Neural cell (in vitro differentiated cells): ENCODE data around the gene OOEP. TPM values are rescaled to one million over a fixed set of nuclear protein-coding genes. Genes with fewer than 3 reads are reported as not detected.
"Not testable (repeated sequence)": the region's sequence is repeated elsewhere in the genome, so short reads cannot be mapped to it uniquely, and the experiment has no call there.

ENCODE experiments used
- H2AFZ ChIP-seq: fragments of 200-600, 300-800 bp; sonication (generic), shearing (Covaris generic); 2 replicates; pipeline ENCODE4 v1.6.0; 2014; ENCODE audit warnings: low read depth, mild to moderate bottlenecking, antibody characterized with exemption, low read length, moderate library complexity
- H3F3A ChIP-seq: fragments of 200-600 bp; shearing (Covaris generic); 2 replicates; pipeline ENCODE4 v1.6.1; 2016; ENCODE audit warnings: mild to moderate bottlenecking, moderate library complexity, mixed read lengths, antibody characterized with exemption, low read length; ENCODE audit not compliant: insufficient read depth, poor library complexity, severe bottlenecking
- H3K27ac ChIP-seq: fragments of 200-600, 300-800 bp; sonication (generic), shearing (Covaris generic); 2 replicates; pipeline ENCODE4 v1.5.1; 2014; ENCODE audit warnings: mild to moderate bottlenecking, low read length, moderate library complexity
- H3K27me3 ChIP-seq: fragments of 300-800, 200-600 bp; sonication (generic), shearing (Covaris generic); 2 replicates; pipeline ENCODE4 v1.6.0; 2014; ENCODE audit warnings: mild to moderate bottlenecking, low read depth, low read length, moderate library complexity; ENCODE audit not compliant: insufficient read depth
- H3K36me3 ChIP-seq: fragments of 300-800, 200-600 bp; sonication (generic), shearing (Covaris generic); 2 replicates; pipeline ENCODE4 v1.5.1; 2014; ENCODE audit warnings: mild to moderate bottlenecking, antibody characterized with exemption, low read length, moderate library complexity; ENCODE audit not compliant: insufficient read depth
- H3K4me2 ChIP-seq: fragments of 300-800, 200-600 bp; sonication (generic), shearing (Covaris generic); 2 replicates; pipeline ENCODE4 v1.6.0; 2014; ENCODE audit warnings: mild to moderate bottlenecking, low read length
- H3K4me3 ChIP-seq: fragments of 300-800, 200-600 bp; sonication (generic), shearing (Covaris generic); 2 replicates; pipeline ENCODE4 v1.5.1; 2014; ENCODE audit warnings: mild to moderate bottlenecking, low read length, moderate library complexity
- H3K79me2 ChIP-seq: fragments of 200-600 bp; shearing (Covaris generic); replicated peaks from 2 replicates; pipeline ENCODE4 v1.6.0; 2014; ENCODE audit warnings: mild to moderate bottlenecking, low read length, moderate library complexity; ENCODE audit not compliant: insufficient read depth
- H3K9ac ChIP-seq: fragments of 300-800, 200-600 bp; sonication (generic), shearing (Covaris generic); 2 replicates; pipeline ENCODE4 v1.6.1; 2016; ENCODE audit warnings: mild to moderate bottlenecking, low read length, mixed read lengths
- H3K9me2 ChIP-seq: fragments of 200-600 bp; shearing (Covaris generic); 2 replicates; pipeline ENCODE4 v1.6.1; 2016; ENCODE audit warnings: mild to moderate bottlenecking, low read length, mixed read lengths; ENCODE audit not compliant: insufficient read depth
- H3K9me3 ChIP-seq: fragments of 200-600, 300-800 bp; sonication (generic), shearing (Covaris generic); 2 replicates; pipeline ENCODE4 v1.6.1; 2016; ENCODE audit warnings: mild to moderate bottlenecking, mixed run types, low read length, moderate library complexity, mixed read lengths
- H4K20me1 ChIP-seq: fragments of 200-600 bp; shearing (Covaris generic); 2 replicates; pipeline ENCODE4 v1.6.1; 2016; ENCODE audit warnings: mild to moderate bottlenecking, mixed run types; ENCODE audit not compliant: insufficient read depth
- CTCF ChIP-seq: fragments of 450-650 bp; IDR thresholded peaks from 2 replicates; pipeline ENCODE4 v1.5.1; 2014; ENCODE audit warnings: antibody characterized with exemption, mild to moderate bottlenecking, moderate library complexity; ENCODE audit not compliant: poor library complexity, severe bottlenecking
- EP300 ChIP-seq: fragments of 450-650 bp; conservative IDR thresholded peaks from 2 replicates; pipeline ENCODE4 v1.6.1; 2014; ENCODE audit warnings: antibody characterized with exemption, mild to moderate bottlenecking, moderate library complexity; ENCODE audit not compliant: poor library complexity, severe bottlenecking
- EZH2 ChIP-seq: fragments of 200-600, 300-800 bp; shearing (Covaris generic), sonication (generic); IDR thresholded peaks from 2 replicates; pipeline ENCODE4 v1.6.1; 2014; ENCODE audit warnings: antibody characterized with exemption, low read length, borderline replicate concordance, mild to moderate bottlenecking; ENCODE audit not compliant: insufficient read depth, poor library complexity, severe bottlenecking
- MXI1 ChIP-seq: fragments of 450-650 bp; conservative IDR thresholded peaks from 2 replicates; pipeline ENCODE4 v1.6.1; 2014; ENCODE audit warnings: antibody characterized with exemption, mild to moderate bottlenecking; ENCODE audit not compliant: poor library complexity, severe bottlenecking
- POLR2AphosphoS5 ChIP-seq: IDR thresholded peaks from 2 replicates; pipeline ENCODE4 v1.6.1; 2012
- RAD21 ChIP-seq: fragments of 450-650 bp; conservative IDR thresholded peaks from 2 replicates; pipeline ENCODE4 v1.6.1; 2014; ENCODE audit warnings: antibody characterized with exemption, mild to moderate bottlenecking, moderate library complexity
- REST ChIP-seq: IDR thresholded peaks from 2 replicates; pipeline ENCODE4 v1.6.1; 2012; ENCODE audit warnings: borderline replicate concordance
- SMC3 ChIP-seq: fragments of 450-650 bp; conservative IDR thresholded peaks from 2 replicates; pipeline ENCODE4 v1.6.1; 2014; ENCODE audit warnings: antibody characterized with exemption, mild to moderate bottlenecking, moderate library complexity; ENCODE audit not compliant: poor library complexity
- TAF1 ChIP-seq: IDR thresholded peaks from 2 replicates; pipeline ENCODE4 v1.6.1; 2012; ENCODE audit warnings: low read depth
- polyA plus RNA-seq: library from polyadenylated mRNA; depleted of rRNA; stranded (reverse); fragments of >200 nt; gene quantifications from 2 replicates; pipeline ENCODE4 v1.2.3, GENCODE V29; 2014

The OOEP gene
- polyA plus RNA-seq, 1 donor from 2014 or later = not detected

- no peaks in the 10 kb centered on the region for H3K79me2 ChIP-seq
- TF ChIP-seq RAD21 (no peak), MXI1 (no peak), SMC3 (no peak), TAF1 (no peak), EZH2 (no peak), CTCF (no peak), EP300 (no peak), POLR2AphosphoS5 (no peak), REST (no peak)
- no peaks in the 10 kb centered on the region for H3K27me3 ChIP-seq
- no peak within 1 kb of the TSS for H3K4me2 ChIP-seq
- H3K9me2 ChIP-seq = no peaks in the 10 kb centered on the region
- no peaks in the 10 kb centered on the region for H4K20me1 ChIP-seq
- no peaks in the 10 kb centered on the region for H3F3A ChIP-seq
- H3K27ac ChIP-seq = no peak within 1 kb of the TSS
- H3K36me3 ChIP-seq = no peaks in the 10 kb centered on the region
- H3K4me3 ChIP-seq = no peak within 1 kb of the TSS
- no peak within 1 kb of the TSS for H2AFZ ChIP-seq
- H3K9me3 ChIP-seq = no peaks in the 10 kb centered on the region
- no peak within 1 kb of the TSS for H3K9ac ChIP-seq
Measured at GRCh38 chr6:73394577-73395354, 25.1 kb upstream of the OOEP start, which contains the start of gene DDX43. DDX43 (plus strand) TSS chr6:73394828; CDS start chr6:73394906, 78 bp downstream.

- Histone ChIP-seq H2AFZ (no peak overlapping the region), H4K20me1 (no peaks in the 10 kb centered on the region), H3K27me3 (peaks cover 11% of the 10 kb centered on the region), H3K27ac (no peak overlapping the region), H3K4me2 (no peak overlapping the region), H3K9me3 (no peaks in the 10 kb centered on the region), H3K36me3 (no peaks in the 10 kb centered on the region), H3K9me2 (no peaks in the 10 kb centered on the region), H3K79me2 (no peaks in the 10 kb centered on the region), H3K9ac (no peak overlapping the region), H3F3A (no peaks in the 10 kb centered on the region), H3K4me3 (no peak overlapping the region)
- TF ChIP-seq EZH2 = no peak
- no peak for TF ChIP-seq REST
- no peak for TF ChIP-seq SMC3
- TF ChIP-seq EP300 = no peak
- TF ChIP-seq MXI1 = no peak
- no peak for TF ChIP-seq CTCF
Measured at GRCh38 chr6:73393278-73393677, 23.6 kb upstream of the OOEP start.

GRCh38 chr6:73392188-73392587 is 22.5 kb upstream of the OOEP start:
- H3K79me2 ChIP-seq, H3K4me2 ChIP-seq, H3F3A ChIP-seq, H2AFZ ChIP-seq, H3K27ac ChIP-seq, H4K20me1 ChIP-seq, H3K9me3 ChIP-seq, H3K9me2 ChIP-seq, H3K4me3 ChIP-seq, H3K36me3 ChIP-seq, H3K9ac ChIP-seq: not testable (repeated sequence)
- H3K27me3 ChIP-seq = peaks cover 13% of the 10 kb centered on the region
